Stimulated activated naive B cell treated with anti-CD40 and anti-IgM and Interleukin-4, amounts not matched to agents 10 μg/mL and 1 μg/mL and 100 μg/mL, for 72 hours (primary cell): Measurements from ENCODE around the gene KIFAP3.
"Not testable (repeated sequence)": the region's sequence is repeated elsewhere in the genome, so short reads cannot be mapped to it uniquely, and the experiment has no call there.

Experiments
- ATAC-seq, 2 donors: fragments of 150-1000 bp; cut with Tn5 transposase; replicated peaks; 2 replicates each; pipeline ENCODE4 v1.10.0; 2021; ENCODE audit warnings: moderate library complexity in 1 of 2
- DNase-seq: peaks from one replicate; pipeline ENCODE4 v3.0.0; 2021
- H3K27ac Mint-ChIP-seq: one replicate; pipeline ENCODE4 v1.8.0; 2022; ENCODE audit warnings: mild to moderate bottlenecking, mixed read lengths
- H3K27me3 Mint-ChIP-seq, 2 donors: one replicate each; pipeline ENCODE4 v1.8.0; 2022; ENCODE audit warnings: mixed read lengths in 2 of 2
- H3K36me3 Mint-ChIP-seq, 2 donors: one replicate each; pipeline ENCODE4 v1.8.0; 2022; ENCODE audit warnings: mixed read lengths in 2 of 2, mild to moderate bottlenecking in 1 of 2
- H3K4me1 Mint-ChIP-seq, 2 donors: one replicate each; pipeline ENCODE4 v1.8.0; 2022; ENCODE audit warnings: mixed read lengths in 2 of 2, mild to moderate bottlenecking in 1 of 2
- H3K4me3 Mint-ChIP-seq, 2 donors: one replicate each; pipeline ENCODE4 v1.8.0; 2022; ENCODE audit warnings: mild to moderate bottlenecking in 2 of 2, mixed read lengths in 2 of 2, moderate library complexity in 1 of 2
- H3K9me3 Mint-ChIP-seq, 2 donors: one replicate each; pipeline ENCODE4 v1.8.0; 2022; ENCODE audit warnings: mixed read lengths in 2 of 2, mild to moderate bottlenecking in 1 of 2

The KIFAP3 gene

GRCh38 chr1:169889871-169890270 is 184.6 kb downstream of the KIFAP3 start:
- DNase-seq, result no peak
- Mint-ChIP-seq H3K4me3 (no peak overlapping the region), H3K27ac (no peak overlapping the region), H3K4me1 (peaks cover 27 to 41% of the 10 kb centered on the region in 2 donors), H3K36me3 (peaks cover 19 to 28% of the 10 kb centered on the region in 2 donors), H3K9me3 (no peaks in the 10 kb centered on the region), H3K27me3 (no peaks in the 10 kb centered on the region)
- ATAC-seq, result no peak

- Mint-ChIP-seq H3K4me3 (no peak overlapping the region), H3K4me1 (peaks cover 23 to 28% of the 10 kb centered on the region in 2 donors), H3K36me3 (peaks cover 30 to 36% of the 10 kb centered on the region in 2 donors), H3K27ac (no peak overlapping the region), H3K27me3 (no peaks in the 10 kb centered on the region), H3K9me3 (no peaks in the 10 kb centered on the region)
- no peak for ATAC-seq
- DNase-seq, result no peak
These were observed 187.6 kb downstream of the KIFAP3 start for GRCh38 chr1:169886931-169887330.

- Mint-ChIP-seq H3K27ac (no peak overlapping the region), H3K36me3 (peaks cover 30 to 40% of the 10 kb centered on the region in 2 donors), H3K4me3 (no peak overlapping the region), H3K4me1 (peaks cover 24 to 25% of the 10 kb centered on the region in 2 donors), H3K9me3 (no peaks in the 10 kb centered on the region), H3K27me3 (no peaks in the 10 kb centered on the region)
- ATAC-seq (no peak), DNase-seq (no peak)
These were observed 188.1 kb downstream of the KIFAP3 start for GRCh38 chr1:169886422-169886821.

- peaks cover 27 to 39% of the 10 kb centered on the region in 2 donors for H3K36me3 Mint-ChIP-seq
- H3K9me3 Mint-ChIP-seq, result no peaks in the 10 kb centered on the region
- ATAC-seq (no peak), DNase-seq (no peak)
- no peak overlapping the region for H3K4me3 Mint-ChIP-seq
- H3K27me3 Mint-ChIP-seq, result no peaks in the 10 kb centered on the region
- no peak overlapping the region for H3K27ac Mint-ChIP-seq
- H3K4me1 Mint-ChIP-seq, result peaks cover 17 to 19% of the 10 kb centered on the region in 2 donors
These were observed 189.3 kb downstream of the KIFAP3 start for GRCh38 chr1:169885207-169885606.

GRCh38 chr1:169884634-169885033 is 189.9 kb downstream of the KIFAP3 start:
- ATAC-seq, result no peak

GRCh38 chr1:169882039-169882511 is 192.4 kb downstream of the KIFAP3 start:
- ATAC-seq (no peak), DNase-seq (no peak)
- Mint-ChIP-seq H3K27ac (peak overlapping the region; percentile 9), H3K4me3 (no peak overlapping the region), H3K36me3 (peaks cover 30 to 35% of the 10 kb centered on the region in 2 donors), H3K4me1 (peaks cover 22 to 25% of the 10 kb centered on the region in 2 donors), H3K27me3 (no peaks in the 10 kb centered on the region), H3K9me3 (no peaks in the 10 kb centered on the region)

More at GRCh38 chr1:169884634-169885033, 189.9 kb downstream of the KIFAP3 start:
- H3K4me3 Mint-ChIP-seq, result no peak overlapping the region
- H3K36me3 Mint-ChIP-seq, result peaks cover 30 to 35% of the 10 kb centered on the region in 2 donors
- H3K9me3 Mint-ChIP-seq, result no peaks in the 10 kb centered on the region
- no peak overlapping the region for H3K27ac Mint-ChIP-seq
- H3K4me1 Mint-ChIP-seq, result peaks cover 18 to 19% of the 10 kb centered on the region in 2 donors
- DNase-seq, result no peak
- H3K27me3 Mint-ChIP-seq, result no peaks in the 10 kb centered on the region

- H3K4me1 Mint-ChIP-seq, result peaks cover 26 to 38% of the 10 kb centered on the region in 2 donors
- DNase-seq, result no peak
- peak overlapping the region; percentile 82 for H3K27ac Mint-ChIP-seq
- ATAC-seq, result peak; percentile 82 to 85
- H3K27me3 Mint-ChIP-seq, result no peaks in the 10 kb centered on the region
- H3K36me3 Mint-ChIP-seq, result peaks cover 33 to 40% of the 10 kb centered on the region in 2 donors
- peaks cover 0 to 1% of the 10 kb centered on the region in 2 donors for H3K9me3 Mint-ChIP-seq
- peak overlapping the region; percentile 19 to 52 for H3K4me3 Mint-ChIP-seq
These were observed 195.3 kb downstream of the KIFAP3 start for GRCh38 chr1:169879034-169879840.

GRCh38 chr1:169878498-169878897 is 196.0 kb downstream of the KIFAP3 start:
- ATAC-seq (no peak), DNase-seq (no peak)
- peak overlapping the region; percentile 19 to 52 for H3K4me3 Mint-ChIP-seq
- H3K9me3 Mint-ChIP-seq, result peaks cover 0 to 2% of the 10 kb centered on the region in 2 donors
- H3K4me1 Mint-ChIP-seq, result peaks cover 31 to 45% of the 10 kb centered on the region in 2 donors
- peaks cover 39 to 47% of the 10 kb centered on the region in 2 donors for H3K36me3 Mint-ChIP-seq
- peak overlapping the region; percentile 82 for H3K27ac Mint-ChIP-seq
- no peaks in the 10 kb centered on the region for H3K27me3 Mint-ChIP-seq

GRCh38 chr1:169877800-169878491 is 196.5 kb downstream of the KIFAP3 start:
- H3K36me3 Mint-ChIP-seq, result peaks cover 41 to 50% of the 10 kb centered on the region in 2 donors
- H3K4me1 Mint-ChIP-seq, result peaks cover 28 to 51% of the 10 kb centered on the region in 2 donors
- no peak overlapping the region for H3K4me3 Mint-ChIP-seq
- H3K9me3 Mint-ChIP-seq, result peaks cover 3 to 4% of the 10 kb centered on the region in 2 donors
- ATAC-seq (no peak), DNase-seq (no peak)
- peak overlapping the region; percentile 82 for H3K27ac Mint-ChIP-seq
- no peaks in the 10 kb centered on the region for H3K27me3 Mint-ChIP-seq

GRCh38 chr1:169874229-169874628 is 200.3 kb downstream of the KIFAP3 start:
- DNase-seq (no peak), ATAC-seq (no peak)
- H3K9me3 Mint-ChIP-seq, result peaks cover 8 to 9% of the 10 kb centered on the region in 2 donors
- no peaks in the 10 kb centered on the region for H3K27me3 Mint-ChIP-seq
- H3K36me3 Mint-ChIP-seq, result peaks cover 50 to 64% of the 10 kb centered on the region in 2 donors
- peak overlapping the region; percentile 83 for H3K27ac Mint-ChIP-seq
- peaks cover 24 to 46% of the 10 kb centered on the region in 2 donors for H3K4me1 Mint-ChIP-seq
- no peak overlapping the region for H3K4me3 Mint-ChIP-seq

GRCh38 chr1:169873582-169874199 is 200.8 kb downstream of the KIFAP3 start:
- peaks cover 19 to 40% of the 10 kb centered on the region in 2 donors for H3K4me1 Mint-ChIP-seq
- peaks cover 8 to 9% of the 10 kb centered on the region in 2 donors for H3K9me3 Mint-ChIP-seq
- DNase-seq (no peak), ATAC-seq (peak; percentile 61 to 62)
- peak overlapping the region in 1 of 2 donors; percentile 37 for H3K4me3 Mint-ChIP-seq
- no peaks in the 10 kb centered on the region for H3K27me3 Mint-ChIP-seq
- H3K27ac Mint-ChIP-seq, result peak overlapping the region; percentile 82
- H3K36me3 Mint-ChIP-seq, result peaks cover 53 to 67% of the 10 kb centered on the region in 2 donors

- ATAC-seq (no peak), DNase-seq (no peak)
- Mint-ChIP-seq H3K4me3 (no peak overlapping the region), H3K27me3 (no peaks in the 10 kb centered on the region), H3K36me3 (peaks cover 55 to 71% of the 10 kb centered on the region in 2 donors), H3K27ac (peak overlapping the region; percentile 5), H3K4me1 (peaks cover 16 to 33% of the 10 kb centered on the region in 2 donors), H3K9me3 (peaks cover 8 to 9% of the 10 kb centered on the region in 2 donors)
These were observed 201.6 kb downstream of the KIFAP3 start for GRCh38 chr1:169872906-169873305.

- not testable (repeated sequence) for ATAC-seq, H3K4me3 Mint-ChIP-seq, H3K27me3 Mint-ChIP-seq, DNase-seq, H3K9me3 Mint-ChIP-seq
- peaks cover 16 to 33% of the 10 kb centered on the region in 2 donors for H3K4me1 Mint-ChIP-seq
- peaks cover 55 to 74% of the 10 kb centered on the region in 2 donors for H3K36me3 Mint-ChIP-seq
- peak overlapping the region; percentile 56 for H3K27ac Mint-ChIP-seq
These were observed 202.5 kb downstream of the KIFAP3 start for GRCh38 chr1:169871988-169872387.
